ENCODE data around the gene FA2H.
"Not testable (repeated sequence)": the region's sequence is repeated elsewhere in the genome, so short reads cannot be mapped to it uniquely, and the experiment has no call there.

- TF ChIP-seq CTCF (IDR thresholded peaks at IDR 0.05 in 4 of 5, conservative IDR thresholded peaks at IDR 0.05 in 1 of 5); POLR2A (IDR thresholded peaks at IDR 0.05): not testable (repeated sequence)
Observed at GRCh38 chr16:74722156-74722555, 52.5 kb downstream of the FA2H start.

Data from gastrocnemius medialis (tissue), 4 donors.